ENCODE results near the gene ZNF678. TPM values are rescaled to one million over a fixed set of nuclear protein-coding genes. Genes with fewer than 3 reads are reported as not detected.

Gene ZNF678
- total RNA-seq, 1 experiment from 2014 or later = 4.1 TPM

- CTCF ChIA-PET = no interaction called here
- no peaks in the 10 kb centered on the region for H3K27me3 ChIP-seq (ENCODE audit: insufficient read depth, low read depth)
- H3K9me2 ChIP-seq (ENCODE audit: insufficient read depth) = no peaks in the 10 kb centered on the region
- intact Hi-C loops (cut with micrococcal nuclease; ENCODE audit: unreplicated experiment) = no loop called here
- BruUV-seq (replicated peaks) = no TSS peak
- H3K4me2 ChIP-seq = no peak overlapping the region
- H4K20me1 ChIP-seq (ENCODE audit: insufficient read depth) = no peaks in the 10 kb centered on the region
- H3F3A ChIP-seq (ENCODE audit: insufficient read depth, low read depth) = no peaks in the 10 kb centered on the region
- no peaks in the 10 kb centered on the region for H3K4me1 ChIP-seq (replicated peaks; ENCODE audit: insufficient read depth)
- TF ChIP-seq CTCF (conservative IDR thresholded peaks at IDR 0.05) (no peak), EZH2 (IDR thresholded peaks at IDR 0.05; ENCODE audit: low read depth) (no peak)
- H3K79me2 ChIP-seq (ENCODE audit: low read depth) = no peaks in the 10 kb centered on the region
- no peak overlapping the region for H3K4me3 ChIP-seq
- no peaks in the 10 kb centered on the region for H3K9me3 ChIP-seq (ENCODE audit: insufficient read depth, low read depth)
- POLR2A ChIA-PET (ENCODE audit: unreplicated experiment) = no interaction called here
- DNase-seq = no peak
- H2AFZ ChIP-seq = no peak overlapping the region
- no peak overlapping the region for H3K27ac ChIP-seq
- H3K36me3 ChIP-seq (ENCODE audit: low read depth) = no peaks in the 10 kb centered on the region
These were observed 7.1 kb upstream of the ZNF678 start for GRCh38 chr1:227556288-227556687.

- CTCF ChIA-PET = interaction anchor here (0.7 kb wide), 1 partner anchor 254 kb away, joined by 8 read pairs; no protein-coding TSS in a partner anchor
- H3K4me2 ChIP-seq = no peak overlapping the region
- BruUV-seq (replicated peaks) = no TSS peak
- no peaks in the 10 kb centered on the region for H3K79me2 ChIP-seq (ENCODE audit: low read depth)
- H3K9me2 ChIP-seq (ENCODE audit: insufficient read depth) = no peaks in the 10 kb centered on the region
- POLR2A ChIA-PET (ENCODE audit: unreplicated experiment) = no interaction called here
- H3K27me3 ChIP-seq (ENCODE audit: insufficient read depth, low read depth) = no peaks in the 10 kb centered on the region
- H2AFZ ChIP-seq = no peak overlapping the region; the same call in 1 of the 2 replicates
- no peak overlapping the region for H3K4me3 ChIP-seq
- H4K20me1 ChIP-seq (ENCODE audit: insufficient read depth) = no peaks in the 10 kb centered on the region
- intact Hi-C loops (cut with micrococcal nuclease; ENCODE audit: unreplicated experiment) = no loop called here
- H3K4me1 ChIP-seq (replicated peaks; ENCODE audit: insufficient read depth) = no peaks in the 10 kb centered on the region
- H3K27ac ChIP-seq = no peak overlapping the region
- H3K36me3 ChIP-seq (ENCODE audit: low read depth) = no peaks in the 10 kb centered on the region
- DNase-seq = no peak
- TF ChIP-seq CTCF (conservative IDR thresholded peaks at IDR 0.05) (no peak), EZH2 (IDR thresholded peaks at IDR 0.05; ENCODE audit: low read depth) (no peak)
- no peaks in the 10 kb centered on the region for H3K9me3 ChIP-seq (ENCODE audit: insufficient read depth, low read depth)
- no peaks in the 10 kb centered on the region; the same call in 1 of the 2 replicates for H3F3A ChIP-seq (ENCODE audit: insufficient read depth, low read depth)
These were observed 5.2 kb upstream of the ZNF678 start for GRCh38 chr1:227557962-227558725.

- ChIA-PET CTCF (interaction anchor here (0.6 kb wide), 1 partner anchor 530 kb away, joined by 3 read pairs; no protein-coding TSS in a partner anchor), POLR2A (ENCODE audit: unreplicated experiment) (no interaction called here)
- intact Hi-C loops (cut with micrococcal nuclease; ENCODE audit: unreplicated experiment) = no loop called here
- H3F3A ChIP-seq (ENCODE audit: insufficient read depth, low read depth) = no peaks in the 10 kb centered on the region; the same call in 1 of the 2 replicates
- H3K36me3 ChIP-seq (ENCODE audit: low read depth) = no peaks in the 10 kb centered on the region
- no peaks in the 10 kb centered on the region for H3K79me2 ChIP-seq (ENCODE audit: low read depth)
- no peak for DNase-seq
- H2AFZ ChIP-seq = no peak overlapping the region
- BruUV-seq (replicated peaks) = no TSS peak
- no peaks in the 10 kb centered on the region for H4K20me1 ChIP-seq (ENCODE audit: insufficient read depth)
- H3K27me3 ChIP-seq (ENCODE audit: insufficient read depth, low read depth) = no peaks in the 10 kb centered on the region
- H3K4me2 ChIP-seq = no peak overlapping the region
- H3K4me1 ChIP-seq (replicated peaks; ENCODE audit: insufficient read depth) = no peaks in the 10 kb centered on the region
- no peaks in the 10 kb centered on the region for H3K9me3 ChIP-seq (ENCODE audit: insufficient read depth, low read depth)
- no peak overlapping the region for H3K4me3 ChIP-seq
- TF ChIP-seq CTCF (conservative IDR thresholded peaks at IDR 0.05) (no peak), EZH2 (IDR thresholded peaks at IDR 0.05; ENCODE audit: low read depth) (no peak)
- no peak overlapping the region for H3K27ac ChIP-seq
- H3K9me2 ChIP-seq (ENCODE audit: insufficient read depth) = no peaks in the 10 kb centered on the region
These were observed 4.6 kb upstream of the ZNF678 start for GRCh38 chr1:227558732-227559262.

Data from PC-9 (cell line).